GM19328 (cell line): ENCODE results near the gene CUL2.
"Not testable (repeated sequence)": the region's sequence is repeated elsewhere in the genome, so short reads cannot be mapped to it uniquely, and the experiment has no call there.

ENCODE experiments used
- ATAC-seq: cut with Tn5 transposase; IDR thresholded peaks from one replicate; pipeline ENCODE4 v1.9.1; 2021; ENCODE audit warnings: mild to moderate bottlenecking, moderate library complexity; ENCODE audit not compliant: unreplicated experiment

CUL2 gene

DNA sequence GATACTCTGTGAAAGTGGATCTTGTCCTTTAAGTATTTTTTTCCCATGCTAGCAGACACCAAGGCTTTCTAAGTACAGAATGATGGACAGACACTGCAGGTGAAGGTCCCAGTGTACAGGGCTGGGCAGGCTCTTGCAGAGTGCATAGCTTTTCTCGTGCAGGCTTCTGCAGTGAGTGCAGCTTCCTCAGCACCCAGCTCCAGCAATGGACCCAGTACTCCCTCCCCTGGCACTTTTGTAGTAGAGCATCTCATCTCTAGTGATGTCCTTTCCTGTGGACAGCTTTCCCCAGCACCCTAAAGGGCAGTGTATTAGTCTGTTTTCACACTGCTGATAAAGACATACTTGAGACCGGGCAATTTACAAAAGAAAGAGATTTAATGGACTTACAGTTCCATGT is 104.3 kb downstream of the CUL2 start:
- no peak for ATAC-seq

DNA sequence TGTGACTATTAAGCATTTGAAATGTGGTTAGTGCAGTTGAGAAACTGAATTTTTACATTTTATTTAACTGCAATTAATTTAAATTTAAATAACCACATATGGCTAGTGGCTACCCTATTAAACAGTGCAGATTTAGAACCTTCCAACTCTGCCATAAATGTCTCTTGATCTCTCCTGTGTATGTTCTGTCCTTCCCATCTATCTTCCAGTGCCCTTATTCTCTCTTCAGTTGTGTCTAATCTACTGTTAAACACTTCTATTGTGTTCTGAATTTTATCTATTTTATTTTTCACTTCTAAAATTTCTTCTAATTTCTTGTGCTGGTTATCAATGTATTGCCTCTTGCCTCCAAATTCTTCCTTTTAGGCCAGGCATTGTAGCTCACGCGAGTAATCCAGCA is 105.0 kb downstream of the CUL2 start:
- no peak for ATAC-seq

- ATAC-seq: no peak
These were observed 108.3 kb downstream of the CUL2 start for GRCh38 chr10:34981844-34982243.

DNA sequence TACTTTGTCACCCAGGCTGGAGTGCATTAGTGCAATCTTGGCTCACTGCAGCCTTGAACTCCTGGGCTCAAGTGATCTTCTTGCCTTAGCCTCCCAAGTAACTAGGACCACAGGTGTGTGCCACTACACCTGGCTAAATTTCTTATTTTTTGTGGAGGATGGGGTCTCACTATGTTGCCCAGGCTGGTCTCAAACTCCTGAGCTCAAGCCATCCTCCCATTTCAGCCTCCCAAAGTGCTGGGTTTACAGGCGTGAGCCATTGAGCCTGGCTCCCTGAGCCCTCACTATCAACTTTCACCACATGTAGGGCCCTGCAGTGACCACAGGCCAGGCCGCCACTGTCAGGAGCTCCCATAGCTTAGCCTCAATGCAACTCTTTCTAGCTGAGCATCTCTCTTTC is 110.2 kb downstream of the CUL2 start:
- ATAC-seq: no peak

DNA sequence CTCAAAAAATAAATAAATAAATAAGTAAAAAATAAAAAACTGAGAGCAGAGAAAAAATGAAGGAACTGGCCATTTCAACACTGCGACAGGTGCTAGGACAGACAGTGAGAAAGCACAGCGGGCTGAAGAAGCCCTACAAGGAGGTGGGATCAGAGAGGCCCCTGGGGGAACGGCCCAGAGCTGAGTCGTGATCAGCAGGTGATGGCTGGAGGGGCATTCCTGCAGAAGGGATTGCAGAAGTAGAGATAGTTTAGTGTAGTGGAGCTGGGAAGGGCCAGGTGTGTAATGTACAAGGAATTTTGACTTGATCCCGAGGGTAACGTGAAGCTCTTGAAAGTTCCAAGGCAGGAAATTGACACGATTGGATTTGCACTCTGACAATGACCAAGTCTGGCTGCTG is 112.1 kb downstream of the CUL2 start:
- no peak for ATAC-seq

GRCh38 chr10:34976380-34976910 is 113.7 kb downstream of the CUL2 start:
- not testable (repeated sequence) for ATAC-seq

- not testable (repeated sequence) for ATAC-seq
These were observed 115.6 kb downstream of the CUL2 start for GRCh38 chr10:34974364-34975065.

DNA sequence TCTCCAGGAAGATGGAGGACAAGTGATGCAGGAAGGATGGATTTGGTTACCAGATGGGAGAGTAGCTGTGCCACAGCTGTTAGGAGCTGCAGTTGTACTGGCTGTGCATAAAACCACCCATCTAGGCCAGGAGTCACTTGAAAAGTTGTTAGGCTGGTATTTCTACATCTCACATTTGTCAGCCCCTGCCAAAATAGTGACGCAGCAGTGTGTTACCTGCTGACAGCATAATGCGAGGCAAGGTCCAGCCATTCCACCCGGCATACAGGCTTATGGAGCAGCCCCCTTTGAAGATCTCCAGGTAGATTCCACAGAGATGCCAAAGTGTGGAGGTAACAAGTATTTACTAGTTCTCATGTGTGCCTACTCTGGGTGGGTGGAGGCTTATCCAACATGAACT is 116.4 kb downstream of the CUL2 start:
- not testable (repeated sequence) for ATAC-seq

GRCh38 chr10:34973121-34973520 is 117.0 kb downstream of the CUL2 start:
- ATAC-seq: not testable (repeated sequence)

DNA sequence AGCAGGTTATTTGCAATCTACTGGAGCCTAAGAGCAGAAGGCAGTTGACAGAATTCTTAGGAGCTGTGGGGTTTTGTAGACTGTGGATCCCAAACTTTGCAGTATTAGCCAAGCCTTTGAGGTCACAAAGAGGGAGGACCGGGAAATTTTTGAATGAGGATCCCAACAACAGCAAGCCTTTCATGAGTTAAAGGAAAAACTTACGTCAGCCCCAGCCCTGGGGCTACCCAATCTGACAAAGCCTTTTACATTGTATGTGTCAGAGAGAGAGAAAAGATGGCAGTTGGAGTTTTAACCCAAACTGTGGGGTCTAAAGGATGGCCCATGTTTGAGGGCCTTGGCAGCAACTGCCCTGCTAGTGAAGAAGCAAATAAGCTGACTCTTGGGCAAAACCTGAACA is 117.5 kb downstream of the CUL2 start:
- ATAC-seq: not testable (repeated sequence)

DNA sequence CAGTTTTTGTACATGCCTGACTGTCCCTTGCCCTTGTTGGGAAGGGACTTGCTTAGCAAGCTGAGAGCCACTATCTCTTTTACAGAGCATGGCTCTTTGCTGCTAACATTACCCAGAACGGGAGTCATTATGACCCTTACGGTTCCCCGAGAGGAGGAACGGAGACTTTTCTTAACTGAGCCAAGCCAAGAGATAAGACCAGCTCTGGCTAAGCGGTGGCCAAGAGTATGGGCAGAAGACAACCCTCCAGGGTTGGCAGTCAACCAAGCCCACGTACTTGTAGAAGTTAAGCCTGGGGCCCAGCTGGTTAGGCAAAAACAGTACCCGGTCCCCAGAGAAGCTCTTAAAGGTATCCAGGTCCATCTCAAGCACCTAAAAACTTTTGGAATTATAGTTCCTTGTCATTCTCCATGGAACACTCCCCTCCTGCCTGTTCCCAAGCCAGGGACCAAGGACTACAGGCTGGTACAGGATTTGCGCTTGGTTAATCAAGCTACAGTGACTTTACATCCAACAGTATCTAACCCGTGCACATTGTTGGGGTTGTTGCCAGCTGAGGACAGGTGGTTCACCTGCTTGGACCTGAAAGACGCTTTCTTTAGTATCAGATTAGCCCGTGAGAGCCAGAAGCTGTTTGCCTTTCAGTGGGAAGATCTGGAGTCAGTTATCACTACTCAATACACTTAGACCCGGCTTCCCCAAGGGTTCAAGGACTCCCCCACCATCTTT is 118.4 kb downstream of the CUL2 start:
- not testable (repeated sequence) for ATAC-seq

DNA sequence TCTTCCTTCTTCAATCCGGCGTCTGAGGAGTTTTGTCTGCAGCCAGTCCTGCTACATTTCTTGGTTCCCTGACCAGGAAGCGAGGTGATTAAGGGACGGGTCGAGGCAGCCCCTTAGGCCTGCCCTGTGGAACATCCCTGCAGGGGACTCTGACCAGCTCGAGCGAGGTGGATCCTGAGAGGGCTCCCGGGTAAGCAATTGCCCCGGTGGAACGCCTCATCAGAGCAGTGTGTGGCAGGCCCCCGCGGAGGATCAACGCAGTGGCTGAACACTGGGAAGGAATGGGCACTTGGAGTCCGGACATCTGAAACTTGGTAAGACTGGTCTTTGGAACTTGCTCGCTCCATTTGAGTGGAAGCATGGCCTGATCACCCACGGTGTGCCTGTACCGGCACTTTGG is 121.0 kb downstream of the CUL2 start:
- no peak for ATAC-seq

- ATAC-seq: no peak
These were observed 122.7 kb downstream of the CUL2 start for GRCh38 chr10:34967335-34967880.

DNA sequence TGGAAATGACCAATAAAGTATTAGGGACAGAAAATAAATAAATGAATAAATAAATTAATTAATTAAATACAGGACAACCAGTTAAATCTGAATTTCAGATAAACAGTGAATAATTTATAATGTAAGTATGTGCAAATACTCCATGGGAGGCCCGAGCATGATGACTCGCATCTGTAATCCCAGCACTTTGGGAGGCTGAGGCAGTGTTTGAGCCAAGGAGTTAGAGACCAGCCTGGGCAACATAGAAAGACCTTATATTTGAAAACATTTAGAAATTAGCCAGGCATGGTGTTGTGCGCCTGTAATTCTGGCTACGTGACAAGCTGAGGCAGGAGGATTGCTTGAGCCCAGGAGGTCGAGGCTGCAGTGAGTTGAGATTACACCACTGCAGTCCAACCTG is 123.7 kb downstream of the CUL2 start:
- ATAC-seq: no peak

DNA sequence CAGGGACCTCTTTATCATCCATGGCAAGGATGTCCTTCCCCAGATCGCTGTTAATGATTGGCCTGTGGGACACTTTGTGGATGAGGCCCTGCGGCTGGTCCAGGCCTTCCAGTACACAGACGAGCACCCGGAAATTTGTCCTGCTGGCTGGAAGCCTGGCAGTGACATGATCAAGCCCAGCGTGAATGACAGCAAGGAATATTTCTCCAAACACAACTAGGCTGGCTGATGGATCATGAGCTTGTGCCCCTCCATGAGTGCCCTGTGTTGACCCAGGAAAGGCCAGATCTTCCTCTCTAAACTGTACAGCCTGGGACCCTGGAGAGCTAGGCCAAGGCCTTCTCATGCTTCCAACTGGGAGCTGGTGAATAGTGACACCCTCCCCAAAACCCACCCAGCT is 124.1 kb downstream of the CUL2 start:
- no peak for ATAC-seq

- no peak for ATAC-seq
These were observed 125.9 kb downstream of the CUL2 start for GRCh38 chr10:34964166-34964800.

DNA sequence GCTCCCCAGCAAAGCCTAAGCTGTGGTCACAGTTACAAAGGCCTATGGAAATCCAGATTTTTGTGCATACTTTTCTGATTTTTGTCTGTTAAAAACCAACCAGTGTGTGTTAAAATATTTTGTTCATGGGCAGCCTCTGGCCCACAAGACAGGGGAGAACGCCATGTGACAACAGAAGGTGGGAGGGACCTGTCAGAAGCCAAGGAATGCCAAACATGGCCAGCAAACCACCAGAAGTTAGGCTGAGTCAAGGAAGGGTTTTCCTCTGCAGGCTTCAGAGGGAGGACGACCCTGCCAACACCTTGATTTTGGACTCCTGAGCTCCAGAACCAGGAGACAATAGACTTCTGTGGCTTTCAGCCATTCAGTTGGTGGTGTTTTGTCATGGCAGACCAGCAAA is 127.3 kb downstream of the CUL2 start:
- ATAC-seq: no peak

DNA sequence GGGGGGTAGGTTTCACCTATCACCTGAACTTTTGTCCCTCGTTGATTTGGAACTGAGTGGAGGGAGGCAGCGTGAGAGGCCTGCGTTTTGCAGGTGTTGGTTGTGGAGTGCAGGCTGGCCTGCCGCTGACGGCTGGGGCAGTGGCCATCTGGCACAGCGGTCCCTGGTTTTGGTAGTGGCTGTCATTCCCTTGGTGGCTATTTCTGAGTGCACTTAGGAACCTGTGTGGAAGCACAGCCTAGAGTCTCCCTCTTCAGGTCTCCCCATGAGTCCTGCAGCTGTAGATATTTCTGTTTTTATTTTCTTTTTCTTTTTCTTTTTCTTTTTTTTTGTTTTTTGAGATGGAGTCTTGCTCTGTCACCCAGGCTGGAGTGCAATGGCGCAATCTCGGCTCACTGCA is 129.2 kb downstream of the CUL2 start:
- ATAC-seq: no peak

DNA sequence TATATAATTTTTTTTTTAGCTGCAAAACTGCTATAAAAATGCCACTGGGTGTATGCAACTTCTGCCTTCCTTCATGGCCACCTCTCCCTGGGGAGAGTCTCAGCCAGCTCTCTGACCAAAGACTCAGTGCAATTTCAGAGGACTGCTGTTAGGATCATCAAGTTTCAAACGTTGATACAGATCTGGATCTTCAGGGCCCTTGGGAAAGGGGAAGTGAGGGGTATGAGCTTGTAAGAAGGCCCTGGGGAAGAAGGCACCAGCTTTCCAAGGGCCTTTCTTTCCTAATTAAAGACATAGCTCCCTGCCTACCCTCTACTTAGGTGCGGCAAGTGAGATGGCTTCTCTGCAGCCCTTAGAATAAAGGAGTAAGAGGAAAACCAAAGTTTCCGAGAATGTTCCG is 130.4 kb downstream of the CUL2 start:
- no peak for ATAC-seq

DNA sequence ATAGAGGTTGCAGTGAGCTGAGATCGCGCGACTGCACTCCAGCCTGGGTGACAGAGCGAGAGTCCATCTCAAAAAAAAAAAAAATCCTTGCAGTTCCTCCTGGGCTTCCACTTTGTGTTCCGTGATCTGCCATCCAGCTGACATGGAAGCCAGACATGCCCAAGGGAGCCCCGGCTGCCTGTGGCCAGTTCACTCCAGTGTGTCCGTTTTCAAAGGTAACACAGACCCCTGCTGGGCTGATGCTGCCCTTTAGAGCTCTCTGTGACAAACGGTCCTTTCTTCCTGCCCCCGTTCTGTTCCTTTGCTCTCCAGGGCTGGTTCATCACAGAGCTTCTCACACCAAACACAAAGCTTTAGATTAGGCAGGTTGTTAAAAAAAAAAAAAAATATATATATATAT is 130.8 kb downstream of the CUL2 start:
- no peak for ATAC-seq
